ENCODE data around the gene PARD3B.

DNA sequence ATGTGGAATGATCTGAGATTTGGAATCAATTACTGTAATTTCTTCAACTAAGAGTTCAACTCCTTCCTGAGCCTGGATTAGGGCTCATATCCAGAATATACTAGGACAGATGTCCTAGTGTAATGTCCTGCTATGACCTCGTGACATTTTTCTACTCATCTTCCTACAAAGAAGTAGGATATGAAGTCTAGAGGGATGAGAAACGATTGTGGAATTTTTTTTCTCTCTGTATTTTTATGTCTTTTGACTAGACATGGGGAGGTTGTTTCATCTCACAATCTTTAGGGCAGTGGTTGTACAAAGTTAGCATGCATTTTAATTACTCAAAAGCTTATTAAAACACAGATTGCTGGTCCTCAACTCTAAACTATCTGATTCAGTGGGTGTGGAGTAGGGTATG is 203.0 kb downstream of the PARD3B start:
- TF ChIP-seq POLR2A (IDR thresholded peaks at IDR 0.05; ENCODE audit: low read length) = no peak
- TF ChIP-seq GATA1 (IDR thresholded peaks at IDR 0.05; ENCODE audit: low read depth, low read length) = no peak

Measured in erythroblast (primary cell).